NCI-H2081 treated with DMSO at 0.1 percent for 48 hours (cell line): Measurements from ENCODE around the gene LRRTM1.

Source experiments
- DNase-seq: peaks from one replicate; lab custom pipeline; 2025; lab: John Stamatoyannopoulos, UW

LRRTM1 gene

GRCh38 chr2:80302314-80303005 lies 2.1 kb downstream of the LRRTM1 start:
- no peak for DNase-seq

- DNase-seq = no peak
These were observed 2.6 kb downstream of the LRRTM1 start for GRCh38 chr2:80302001-80302313.

- DNase-seq = no peak
These were observed 3.6 kb downstream of the LRRTM1 start for GRCh38 chr2:80300954-80301353.

- no peak for DNase-seq
These were observed 4.2 kb downstream of the LRRTM1 start for GRCh38 chr2:80300346-80300745.

- DNase-seq = no peak
These were observed 4.9 kb downstream of the LRRTM1 start for GRCh38 chr2:80299661-80300060.

- no peak for DNase-seq
These were observed 5.6 kb downstream of the LRRTM1 start for GRCh38 chr2:80298954-80299353.

- no peak for DNase-seq
These were observed 11.5 kb downstream of the LRRTM1 start for GRCh38 chr2:80293039-80293438.

- no peak for DNase-seq
These were observed 12.1 kb downstream of the LRRTM1 start for GRCh38 chr2:80292474-80292873.

- DNase-seq = no peak
These were observed 12.9 kb downstream of the LRRTM1 start for GRCh38 chr2:80291656-80292055.

GRCh38 chr2:80288576-80288975 lies 16.0 kb downstream of the LRRTM1 start:
- no peak for DNase-seq

- DNase-seq = no peak
These were observed 23.5 kb downstream of the LRRTM1 start for GRCh38 chr2:80281049-80281448.

- DNase-seq = no peak
These were observed 24.0 kb downstream of the LRRTM1 start for GRCh38 chr2:80280598-80280997.

GRCh38 chr2:80269806-80270205 lies 34.7 kb downstream of the LRRTM1 start:
- DNase-seq = peak; percentile 19

- DNase-seq = no peak
These were observed 38.3 kb downstream of the LRRTM1 start for GRCh38 chr2:80266231-80266630.

- no peak for DNase-seq
These were observed 45.3 kb downstream of the LRRTM1 start for GRCh38 chr2:80259292-80259691.

- no peak for DNase-seq
These were observed 45.8 kb downstream of the LRRTM1 start for GRCh38 chr2:80258793-80259192.

GRCh38 chr2:80258341-80258740 lies 46.2 kb downstream of the LRRTM1 start:
- DNase-seq = no peak

GRCh38 chr2:80257450-80257849 lies 47.1 kb downstream of the LRRTM1 start:
- no peak for DNase-seq

GRCh38 chr2:80256782-80257167 lies 47.8 kb downstream of the LRRTM1 start:
- no peak for DNase-seq

GRCh38 chr2:80255918-80256781 lies 48.4 kb downstream of the LRRTM1 start:
- no peak for DNase-seq

- DNase-seq = no peak
These were observed 52.1 kb downstream of the LRRTM1 start for GRCh38 chr2:80252294-80252986.
